Stimulated activated naive CD4-positive, alpha-beta T cell treated with Interleukin-2 at 50 U/mL for 16 hours (primary cell): ENCODE measurements around the gene ZFHX3.
"Not testable (repeated sequence)": the region's sequence is repeated elsewhere in the genome, so short reads cannot be mapped to it uniquely, and the experiment has no call there.

Source experiments
- DNase-seq: peaks from one replicate; lab custom pipeline; 2025; lab: John Stamatoyannopoulos, UW

The ZFHX3 gene, protein sequence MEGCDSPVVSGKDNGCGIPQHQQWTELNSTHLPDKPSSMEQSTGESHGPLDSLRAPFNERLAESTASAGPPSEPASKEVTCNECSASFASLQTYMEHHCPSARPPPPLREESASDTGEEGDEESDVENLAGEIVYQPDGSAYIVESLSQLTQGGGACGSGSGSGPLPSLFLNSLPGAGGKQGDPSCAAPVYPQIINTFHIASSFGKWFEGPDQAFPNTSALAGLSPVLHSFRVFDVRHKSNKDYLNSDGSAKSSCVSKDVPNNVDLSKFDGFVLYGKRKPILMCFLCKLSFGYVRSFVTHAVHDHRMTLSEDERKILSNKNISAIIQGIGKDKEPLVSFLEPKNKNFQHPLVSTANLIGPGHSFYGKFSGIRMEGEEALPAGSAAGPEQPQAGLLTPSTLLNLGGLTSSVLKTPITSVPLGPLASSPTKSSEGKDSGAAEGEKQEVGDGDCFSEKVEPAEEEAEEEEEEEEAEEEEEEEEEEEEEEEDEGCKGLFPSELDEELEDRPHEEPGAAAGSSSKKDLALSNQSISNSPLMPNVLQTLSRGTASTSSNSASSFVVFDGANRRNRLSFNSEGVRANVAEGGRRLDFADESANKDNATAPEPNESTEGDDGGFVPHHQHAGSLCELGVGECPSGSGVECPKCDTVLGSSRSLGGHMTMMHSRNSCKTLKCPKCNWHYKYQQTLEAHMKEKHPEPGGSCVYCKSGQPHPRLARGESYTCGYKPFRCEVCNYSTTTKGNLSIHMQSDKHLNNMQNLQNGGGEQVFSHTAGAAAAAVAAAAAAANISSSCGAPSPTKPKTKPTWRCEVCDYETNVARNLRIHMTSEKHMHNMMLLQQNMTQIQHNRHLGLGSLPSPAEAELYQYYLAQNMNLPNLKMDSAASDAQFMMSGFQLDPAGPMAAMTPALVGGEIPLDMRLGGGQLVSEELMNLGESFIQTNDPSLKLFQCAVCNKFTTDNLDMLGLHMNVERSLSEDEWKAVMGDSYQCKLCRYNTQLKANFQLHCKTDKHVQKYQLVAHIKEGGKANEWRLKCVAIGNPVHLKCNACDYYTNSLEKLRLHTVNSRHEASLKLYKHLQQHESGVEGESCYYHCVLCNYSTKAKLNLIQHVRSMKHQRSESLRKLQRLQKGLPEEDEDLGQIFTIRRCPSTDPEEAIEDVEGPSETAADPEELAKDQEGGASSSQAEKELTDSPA (N-terminal part only)

GRCh38 chr16:73047536-73048291 lies at the start of gene ZFHX3:
TSS of gene ZFHX3 (minus strand) at chr16:73048128. CDS start at chr16:72960145, 87,983 bp downstream.
- DNase-seq = no peak

- no peak for DNase-seq
Measured at GRCh38 chr16:73096510-73096909, 48.6 kb upstream of the ZFHX3 start.

- no peak for DNase-seq
Measured at GRCh38 chr16:73095885-73096421, 48.0 kb upstream of the ZFHX3 start.

GRCh38 chr16:73095142-73095820 lies 47.4 kb upstream of the ZFHX3 start:
- no peak for DNase-seq

DNA sequence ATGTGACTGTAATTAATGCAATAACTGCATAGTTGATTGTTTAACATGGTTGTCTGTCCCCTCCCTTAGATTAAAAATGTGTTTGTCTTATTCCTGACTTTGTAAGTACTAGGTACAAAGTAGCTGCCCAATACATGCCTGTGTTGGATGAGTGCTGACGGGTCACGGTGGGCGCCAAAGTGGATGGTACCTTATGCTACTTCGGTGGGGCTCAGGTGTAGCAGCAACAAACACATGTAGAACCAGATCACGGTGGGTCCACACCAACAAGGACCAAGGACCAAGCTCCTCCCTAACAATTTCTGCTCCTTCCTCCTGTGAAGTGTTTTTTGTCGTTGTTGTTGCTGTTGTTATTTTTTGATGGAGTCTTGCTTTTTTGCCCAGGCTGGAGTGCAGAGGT lies 46.4 kb upstream of the ZFHX3 start:
- no peak for DNase-seq

DNA sequence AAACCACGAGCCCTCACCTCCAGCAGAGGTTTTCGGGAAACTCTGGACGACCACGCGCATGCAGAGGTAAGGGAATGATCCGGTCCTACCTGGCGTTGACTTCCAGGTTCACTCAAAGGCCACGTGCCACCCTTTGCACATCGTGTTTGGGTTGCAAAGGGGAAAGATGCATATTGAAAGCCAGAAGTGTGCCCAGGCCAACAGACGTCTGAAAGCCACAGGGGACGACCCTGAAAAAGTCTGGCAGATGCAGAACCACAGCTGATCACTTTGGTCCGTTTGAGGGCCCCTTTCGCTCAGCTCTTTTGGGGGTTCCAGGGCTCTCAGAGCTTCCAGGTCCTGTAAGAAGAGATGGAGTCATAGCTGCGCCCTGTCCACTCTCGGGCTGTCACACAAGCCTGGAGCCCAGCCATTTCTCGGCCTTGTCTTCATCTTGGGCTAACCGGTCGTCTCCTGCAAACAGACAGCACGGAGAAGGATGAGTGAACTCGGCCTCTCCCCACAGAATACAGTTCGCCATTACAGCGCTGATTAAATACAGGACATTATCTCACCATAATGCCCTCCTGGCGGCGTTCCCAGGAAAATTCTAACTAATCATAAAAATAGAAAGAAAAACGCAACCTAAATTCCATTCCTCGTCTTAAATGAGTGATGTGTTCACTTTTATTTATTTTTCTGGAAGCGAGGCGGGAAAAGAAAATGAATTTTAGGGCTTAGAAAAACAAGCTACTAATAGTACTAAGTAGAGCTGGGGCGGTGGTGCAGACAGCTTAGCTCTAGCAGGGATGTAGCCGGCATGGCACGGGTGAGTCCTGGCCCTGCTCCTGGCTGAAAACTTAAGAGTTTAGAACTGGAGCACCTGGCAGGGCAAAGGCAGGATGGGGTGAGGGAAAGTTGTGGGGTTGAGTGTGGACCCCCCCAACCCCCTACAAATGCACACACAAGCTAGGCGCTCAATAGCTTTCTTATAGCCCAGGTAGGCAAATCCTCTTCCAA lies 45.5 kb upstream of the ZFHX3 start:
- no peak for DNase-seq

- DNase-seq = no peak
Measured at GRCh38 chr16:73092236-73092781, 44.4 kb upstream of the ZFHX3 start.

DNA sequence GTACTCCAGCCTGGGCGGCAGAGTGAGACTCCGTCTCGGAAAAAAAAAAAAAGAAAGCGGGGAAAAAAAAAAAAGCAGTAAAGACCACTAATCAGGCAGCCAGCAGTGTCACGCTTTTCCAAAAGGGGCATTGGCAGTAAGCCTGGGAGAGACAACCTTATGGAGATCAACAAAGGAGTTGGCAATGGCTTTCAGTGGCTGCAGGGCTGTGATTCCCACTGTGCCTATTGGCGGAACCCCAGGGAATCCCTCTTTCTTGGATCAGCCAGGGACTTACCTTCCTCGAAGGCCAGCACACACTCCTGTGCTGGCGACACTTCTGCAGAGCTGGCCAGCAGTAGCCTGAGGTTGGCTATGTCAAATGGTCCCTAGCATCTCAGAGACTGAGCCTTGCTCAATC lies 43.2 kb upstream of the ZFHX3 start:
- no peak for DNase-seq

GRCh38 chr16:73089420-73089819 lies 41.5 kb upstream of the ZFHX3 start:
- DNase-seq = no peak

DNA sequence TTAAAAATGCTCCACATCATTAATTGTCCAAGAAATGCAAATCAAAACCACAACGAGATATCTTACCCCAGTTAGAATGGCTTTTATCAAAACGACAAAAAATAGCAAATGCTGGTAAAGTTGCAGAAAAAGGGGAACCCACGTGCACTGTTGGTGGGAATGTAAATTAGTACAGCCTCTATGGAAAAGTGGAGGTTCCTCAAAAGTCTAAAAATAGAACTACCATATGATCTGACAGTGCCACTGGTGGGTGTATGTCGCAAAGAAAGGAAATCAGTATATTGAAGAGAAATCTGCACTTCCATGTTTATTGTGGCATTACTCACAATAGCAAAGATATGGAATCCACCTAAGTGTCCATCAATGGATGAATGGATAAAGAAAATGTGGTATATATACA lies 38.2 kb upstream of the ZFHX3 start:
- DNase-seq = no peak

GRCh38 chr16:73083271-73083670 lies 35.3 kb upstream of the ZFHX3 start:
- no peak for DNase-seq

- not testable (repeated sequence) for DNase-seq
Measured at GRCh38 chr16:73082634-73083051, 34.7 kb upstream of the ZFHX3 start.

GRCh38 chr16:73080931-73081330 lies 33.0 kb upstream of the ZFHX3 start:
- DNase-seq = no peak

- DNase-seq = no peak
Measured at GRCh38 chr16:73076324-73076810, 28.4 kb upstream of the ZFHX3 start.

DNA sequence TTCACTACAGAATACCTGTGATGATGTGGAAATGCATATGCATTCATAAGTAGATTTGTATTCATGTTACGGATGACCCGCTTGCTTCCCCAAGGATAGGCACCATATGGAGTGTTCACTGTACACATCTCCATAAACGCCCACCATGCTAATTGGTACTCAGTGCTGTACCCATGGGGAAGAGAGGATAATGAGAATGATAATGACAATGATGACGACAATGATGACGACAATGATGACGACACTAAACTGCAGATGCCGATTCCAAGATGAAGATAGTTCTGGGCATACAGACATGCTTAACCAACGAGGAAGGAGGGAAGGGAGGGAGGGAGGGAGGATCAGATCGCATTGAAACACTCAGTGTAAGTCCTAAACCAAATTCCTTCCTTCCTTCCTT lies 26.5 kb upstream of the ZFHX3 start:
- no peak for DNase-seq

GRCh38 chr16:73072051-73072450 lies 24.1 kb upstream of the ZFHX3 start:
- DNase-seq = not testable (repeated sequence)

GRCh38 chr16:73071131-73071940 lies 23.4 kb upstream of the ZFHX3 start:
- DNase-seq = no peak
